Naive thymus-derived CD4-positive, alpha-beta T cell (primary cell): ENCODE measurements around the gene SUV39H1. TPM values are rescaled to one million over a fixed set of nuclear protein-coding genes. Genes with fewer than 3 reads are reported as not detected.
"Not testable (repeated sequence)": the region's sequence is repeated elsewhere in the genome, so short reads cannot be mapped to it uniquely, and the experiment has no call there.

Experiments used
- ATAC-seq: fragments of 150-1000 bp; cut with Tn5 transposase; 2 replicates; pipeline ENCODE4 v1.10.0; 2021; ENCODE audit warnings: mild to moderate bottlenecking, moderate library complexity
- CTCF ChIA-PET: fragments of 350-600 bp; sonication (Branson Sonifier 250); formaldehyde crosslinking; loops from one replicate; lab custom pipeline; 2021; ENCODE audit warnings: antibody characterized with exemption; lab: Charles Lee
- POLR2A ChIA-PET: fragments of 350-600 bp; sonication (Branson Sonifier 250); formaldehyde crosslinking; loops from one replicate; lab custom pipeline; 2021; ENCODE audit warnings: antibody characterized with exemption, inconsistent platforms; lab: Charles Lee
- DNase-seq, 9 donors: peaks; one replicate each; pipeline versions ENCODE4 v3.0.0 to v3.0.0-alpha.2; 2020 to 2022; ENCODE audit warnings: mixed read lengths in 1 of 9
- H3K27ac ChIP-seq: one replicate; pipeline ENCODE4 v1.7.0; 2013; ENCODE audit warnings: mild to moderate bottlenecking, low read depth, low read length, moderate library complexity
- H3K27me3 ChIP-seq, 2 donors: one replicate each; pipeline ENCODE4 v1.7.0; 2013; ENCODE audit warnings: low read length in 2 of 2, mild to moderate bottlenecking in 2 of 2, moderate library complexity in 2 of 2; ENCODE audit not compliant: control insufficient read depth in 2 of 2, insufficient read depth in 2 of 2
- H3K36me3 ChIP-seq, 3 experiments: 1 replicate in 2 of 3; 2 replicates in 1 of 3; pipeline ENCODE4 v1.7.0; 2013; ENCODE audit warnings: low read length in 3 of 3, mild to moderate bottlenecking in 3 of 3, moderate library complexity in 1 of 3; ENCODE audit not compliant: insufficient read depth in 3 of 3, control insufficient read depth in 2 of 3
- H3K4me1 ChIP-seq, 2 donors: one replicate each; pipeline ENCODE4 v1.7.0; 2013; ENCODE audit warnings: low read length in 2 of 2, mild to moderate bottlenecking in 2 of 2, moderate library complexity in 1 of 2; ENCODE audit not compliant: control insufficient read depth in 2 of 2, insufficient read depth in 2 of 2
- H3K4me3 ChIP-seq: 2 replicates; pipeline ENCODE4 v1.7.0; 2013; ENCODE audit warnings: mild to moderate bottlenecking, low read length
- H3K9me3 ChIP-seq, 3 experiments: 1 replicate in 2 of 3; 2 replicates in 1 of 3; pipeline ENCODE4 v1.7.0; 2013; ENCODE audit warnings: low read length in 3 of 3; ENCODE audit not compliant: control insufficient read depth in 2 of 3
- H3K27ac Mint-ChIP-seq, 9 donors: one replicate each; pipeline ENCODE4 v1.8.0; 2020 to 2022; ENCODE audit warnings: mixed read lengths in 9 of 9, mild to moderate bottlenecking in 8 of 9, moderate library complexity in 5 of 9, inconsistent platforms in 2 of 9
- H3K27me3 Mint-ChIP-seq, 5 donors: one replicate each; pipeline ENCODE4 v1.8.0; 2021 to 2022; ENCODE audit warnings: mixed read lengths in 5 of 5, mild to moderate bottlenecking in 1 of 5
- H3K36me3 Mint-ChIP-seq, 5 donors: one replicate each; pipeline ENCODE4 v1.8.0; 2020 to 2022; ENCODE audit warnings: mixed read lengths in 5 of 5, mild to moderate bottlenecking in 3 of 5, inconsistent platforms in 1 of 5
- H3K4me1 Mint-ChIP-seq, 7 donors: one replicate each; pipeline ENCODE4 v1.8.0; 2020 to 2022; ENCODE audit warnings: mixed read lengths in 7 of 7, mild to moderate bottlenecking in 3 of 7, inconsistent platforms in 1 of 7
- H3K4me3 Mint-ChIP-seq, 10 donors: one replicate each; pipeline ENCODE4 v1.8.0; 2020 to 2022; ENCODE audit warnings: mild to moderate bottlenecking in 10 of 10, mixed read lengths in 10 of 10, moderate library complexity in 6 of 10, inconsistent platforms in 2 of 10
- H3K9me3 Mint-ChIP-seq, 11 donors: one replicate each; pipeline ENCODE4 v1.8.0; 2020 to 2022; ENCODE audit warnings: mixed read lengths in 11 of 11, mild to moderate bottlenecking in 4 of 11, inconsistent platforms in 1 of 11, moderate library complexity in 1 of 11
- intact Hi-C, 2 donors: fragments of 100-400 bp; cut with micrococcal nuclease; formaldehyde crosslinking; loops; one replicate each; pipeline ENCODE4 v1.15.1; 2023
- polyA plus RNA-seq, 2 donors: library from polyadenylated mRNA; unstranded; fragments of 300-500 nt; fragmentation: Illumina TruSeq; gene quantifications; one replicate each; pipeline ENCODE4 v1.2.3, GENCODE V29; 2021
- total RNA-seq, 6 experiments: library from RNA in 5 of 6; stranded (reverse) in 5 of 6; gene quantifications; 1 replicate in 5 of 6; 2 replicates in 1 of 6; pipeline ENCODE4 v1.2.3 and lab custom pipeline; 2021 to 2026

The SUV39H1 gene
- total and polyA plus RNA-seq, 7 experiments from 2014 or later = 4.6 to 23.3 (median 8.6) TPM

GRCh38 chrX:48676106-48676892 is 20.2 kb upstream of the SUV39H1 start:
- DNase-seq = peak; percentile 74 to 89 (median 88)
- intact Hi-C loops = loop anchor here (1.0 to 5.0 kb wide), 8 partner anchors 20 to 235 kb away; partner anchors contain the start of genes HDAC6 (in 2 of the 2), SUV39H1 (in 2 of the 2) and SLC35A2 (in 1 of the 2)
- peak; percentile 98 for ATAC-seq
- H3K27me3 Mint-ChIP-seq = no peaks in the 10 kb centered on the region
- H3K9me3 Mint-ChIP-seq = no peaks in the 10 kb centered on the region
- Histone ChIP-seq H3K27ac (peak overlapping the region; percentile 90), H3K4me1 (no peaks in the 10 kb centered on the region), H3K27me3 (no peaks in the 10 kb centered on the region), H3K36me3 (peaks cover 0 to 3% (median 0%) of the 10 kb centered on the region in 3 experiments), H3K9me3 (no peaks in the 10 kb centered on the region), H3K4me3 (peak overlapping the region; percentile 77)
- CTCF ChIA-PET = interaction anchor here (1.1 kb wide), 1 partner anchor 214 kb away, joined by 3 read pairs; no protein-coding TSS in a partner anchor
- H3K4me3 Mint-ChIP-seq = peak overlapping the region; percentile 88 to 94 (median 92)
- peaks cover 6 to 26% (median 22%) of the 10 kb centered on the region in 7 donors for H3K4me1 Mint-ChIP-seq
- peak overlapping the region; percentile 82 to 95 (median 90) for H3K27ac Mint-ChIP-seq
- H3K36me3 Mint-ChIP-seq = peaks cover 0 to 4% (median 0%) of the 10 kb centered on the region in 5 donors
- POLR2A ChIA-PET = interaction anchor here (0.6 to 2.1 kb wide), 8 partner anchors 9 to 282 kb away, joined by 3 to 12 read pairs (median 5); partner anchors contain the start of gene HDAC6

GRCh38 chrX:48676893-48677270 is 19.7 kb upstream of the SUV39H1 start:
- Mint-ChIP-seq H3K4me1 (peaks cover 6 to 26% (median 22%) of the 10 kb centered on the region in 7 donors), H3K9me3 (no peaks in the 10 kb centered on the region), H3K27ac (peak overlapping the region in 8 of 9 donors; percentile 63 to 95 (median 88)), H3K36me3 (peaks cover 0 to 4% (median 0%) of the 10 kb centered on the region in 5 donors), H3K4me3 (peak overlapping the region; percentile 86 to 94 (median 92)), H3K27me3 (no peaks in the 10 kb centered on the region)
- Histone ChIP-seq H3K9me3 (no peaks in the 10 kb centered on the region), H3K27ac (peak overlapping the region; percentile 90), H3K27me3 (no peaks in the 10 kb centered on the region), H3K36me3 (peaks cover 0 to 3% (median 0%) of the 10 kb centered on the region in 3 experiments), H3K4me1 (no peaks in the 10 kb centered on the region), H3K4me3 (peak overlapping the region; percentile 77)
- ChIA-PET CTCF (interaction anchor here (1.1 kb wide), 1 partner anchor 214 kb away, joined by 3 read pairs; no protein-coding TSS in a partner anchor), POLR2A (interaction anchor here (1.0 to 2.1 kb wide), 7 partner anchors 8 to 281 kb away, joined by 3 to 12 read pairs (median 6); partner anchors contain the start of gene HDAC6)
- intact Hi-C loops = loop anchor here (1.0 to 5.0 kb wide), 8 partner anchors 19 to 234 kb away; partner anchors contain the start of genes HDAC6 (in 2 of the 2), SUV39H1 (in 2 of the 2) and SLC35A2 (in 1 of the 2)
- DNase-seq (peak in 2 of 9 donors; percentile 16 to 17), ATAC-seq (peak; percentile 5)

- H3K36me3 Mint-ChIP-seq = peaks cover 0 to 4% (median 0%) of the 10 kb centered on the region in 5 donors
- peak overlapping the region in 8 of 9 donors; percentile 63 to 95 (median 88) for H3K27ac Mint-ChIP-seq
- H3K4me1 Mint-ChIP-seq = peaks cover 6 to 31% (median 26%) of the 10 kb centered on the region in 7 donors
- Histone ChIP-seq H3K4me1 (no peaks in the 10 kb centered on the region), H3K27ac (peak overlapping the region; percentile 90), H3K27me3 (no peaks in the 10 kb centered on the region), H3K9me3 (no peaks in the 10 kb centered on the region), H3K36me3 (peaks cover 0 to 3% (median 0%) of the 10 kb centered on the region in 3 experiments), H3K4me3 (no peak overlapping the region)
- H3K9me3 Mint-ChIP-seq = no peaks in the 10 kb centered on the region
- CTCF ChIA-PET = no interaction called here
- no peaks in the 10 kb centered on the region for H3K27me3 Mint-ChIP-seq
- H3K4me3 Mint-ChIP-seq = peak overlapping the region; percentile 86 to 94 (median 92)
- ATAC-seq (no peak), DNase-seq (no peak)
- intact Hi-C loops = loop anchor here in 1 of 2 donors (2.0 to 5.0 kb wide), 3 partner anchors 19 to 125 kb away; partner anchors contain the start of genes HDAC6 and SUV39H1
- POLR2A ChIA-PET = interaction anchor here (1.5 to 2.1 kb wide), 3 partner anchors 18 to 281 kb away, joined by 4 to 10 read pairs (median 6); no protein-coding TSS in a partner anchor
Measured at GRCh38 chrX:48677516-48677915, 19.0 kb upstream of the SUV39H1 start.

- not testable (repeated sequence) for H3K27ac ChIP-seq, H3K9me3 Mint-ChIP-seq, ATAC-seq, H3K4me3 ChIP-seq, H3K27me3 ChIP-seq, H3K9me3 ChIP-seq, H3K36me3 ChIP-seq, H3K27me3 Mint-ChIP-seq, DNase-seq
- peaks cover 0 to 22% (median 10%) of the 10 kb centered on the region in 5 donors for H3K36me3 Mint-ChIP-seq
- peak overlapping the region in 4 of 9 donors; percentile 31 to 73 (median 53) for H3K27ac Mint-ChIP-seq
- H3K4me3 Mint-ChIP-seq = peak overlapping the region in 1 of 10 donors; percentile 5
- ChIA-PET CTCF (interaction anchor here (0.6 kb wide), 1 partner anchor 257 kb away, joined by 4 read pairs; no protein-coding TSS in a partner anchor), POLR2A (interaction anchor here (0.6 to 1.0 kb wide), 3 partner anchors 10 to 57 kb away, joined by 3 read pairs; no protein-coding TSS in a partner anchor)
- H3K4me1 ChIP-seq = peaks cover 12 to 21% of the 10 kb centered on the region in 2 donors
- intact Hi-C loops = loop anchor here (10.0 kb wide), 2 partner anchors 86 to 206 kb away; partner anchors contain the start of genes FTSJ1 (in 1 of the 2), SLC38A5 (in 1 of the 2) and WDR13 (in 1 of the 2)
- peaks cover 25 to 57% (median 50%) of the 10 kb centered on the region in 7 donors for H3K4me1 Mint-ChIP-seq
Measured at GRCh38 chrX:48680467-48680866, 16.1 kb upstream of the SUV39H1 start.

- peaks cover 28 to 57% (median 50%) of the 10 kb centered on the region in 7 donors for H3K4me1 Mint-ChIP-seq
- intact Hi-C loops = loop anchor here (10.0 kb wide), 2 partner anchors 86 to 206 kb away; partner anchors contain the start of genes FTSJ1 (in 1 of the 2), SLC38A5 (in 1 of the 2) and WDR13 (in 1 of the 2)
- H3K4me3 Mint-ChIP-seq = peak overlapping the region in 1 of 10 donors; percentile 5
- DNase-seq, H3K27ac ChIP-seq, H3K9me3 ChIP-seq, H3K27me3 ChIP-seq, H3K9me3 Mint-ChIP-seq, H3K27me3 Mint-ChIP-seq, H3K4me3 ChIP-seq, H3K36me3 ChIP-seq, ATAC-seq: not testable (repeated sequence)
- CTCF ChIA-PET = interaction anchor here (0.6 kb wide), 1 partner anchor 256 kb away, joined by 4 read pairs; no protein-coding TSS in a partner anchor
- H3K36me3 Mint-ChIP-seq = peaks cover under 1 to 24% (median 10%) of the 10 kb centered on the region in 5 donors
- peak overlapping the region in 3 of 9 donors; percentile 31 to 73 (median 55) for H3K27ac Mint-ChIP-seq
- peaks cover 17 to 25% of the 10 kb centered on the region in 2 donors for H3K4me1 ChIP-seq
- POLR2A ChIA-PET = interaction anchor here (0.6 kb wide), 1 partner anchor 43 kb away, joined by 3 read pairs; no protein-coding TSS in a partner anchor
Measured at GRCh38 chrX:48680925-48681324, 15.6 kb upstream of the SUV39H1 start.
